ENCODE measurements around the gene LRCH1. TPM values are rescaled to one million over a fixed set of nuclear protein-coding genes. Genes with fewer than 3 reads are reported as not detected.
A peak's percentile ranks its signal among the peaks of the same experiment; 100 is the strongest.

Gene LRCH1
- total RNA-seq, 1 experiment from 2014 or later, result 11.8 TPM

DNA sequence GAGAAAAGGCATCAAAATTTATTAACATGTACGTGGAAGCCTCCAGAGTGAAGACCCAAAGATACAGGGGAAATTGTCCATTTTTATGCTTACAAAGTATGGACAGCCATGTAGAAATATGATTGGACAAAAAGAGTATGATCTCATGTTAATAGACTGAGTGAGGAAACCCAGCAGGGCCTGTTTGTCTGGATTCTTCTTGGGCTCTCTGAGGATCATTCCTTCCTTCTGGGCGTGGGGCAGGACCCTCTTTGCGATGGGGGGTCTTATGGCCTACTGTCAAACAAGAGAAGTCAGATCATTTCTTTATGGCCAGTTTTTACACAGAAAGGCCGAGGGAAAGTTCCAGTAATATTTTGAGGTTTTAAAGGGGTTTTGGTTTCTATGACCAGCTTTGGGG, 133.2 kb downstream of the LRCH1 start (continued):
- TF ChIP-seq, protein P1, sequence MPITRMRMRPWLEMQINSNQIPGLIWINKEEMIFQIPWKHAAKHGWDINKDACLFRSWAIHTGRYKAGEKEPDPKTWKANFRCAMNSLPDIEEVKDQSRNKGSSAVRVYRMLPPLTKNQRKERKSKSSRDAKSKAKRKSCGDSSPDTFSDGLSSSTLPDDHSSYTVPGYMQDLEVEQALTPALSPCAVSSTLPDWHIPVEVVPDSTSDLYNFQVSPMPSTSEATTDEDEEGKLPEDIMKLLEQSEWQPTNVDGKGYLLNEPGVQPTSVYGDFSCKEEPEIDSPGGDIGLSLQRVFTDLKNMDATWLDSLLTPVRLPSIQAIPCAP (CRISPR knock-in tag; IDR thresholded peaks at IDR 0.05), result no peak
- TF ChIP-seq, protein P2, sequence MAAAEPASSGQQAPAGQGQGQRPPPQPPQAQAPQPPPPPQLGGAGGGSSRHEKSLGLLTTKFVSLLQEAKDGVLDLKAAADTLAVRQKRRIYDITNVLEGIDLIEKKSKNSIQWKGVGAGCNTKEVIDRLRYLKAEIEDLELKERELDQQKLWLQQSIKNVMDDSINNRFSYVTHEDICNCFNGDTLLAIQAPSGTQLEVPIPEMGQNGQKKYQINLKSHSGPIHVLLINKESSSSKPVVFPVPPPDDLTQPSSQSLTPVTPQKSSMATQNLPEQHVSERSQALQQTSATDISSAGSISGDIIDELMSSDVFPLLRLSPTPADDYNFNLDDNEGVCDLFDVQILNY (CRISPR knock-in tag; IDR thresholded peaks at IDR 0.05), result no peak

DNA sequence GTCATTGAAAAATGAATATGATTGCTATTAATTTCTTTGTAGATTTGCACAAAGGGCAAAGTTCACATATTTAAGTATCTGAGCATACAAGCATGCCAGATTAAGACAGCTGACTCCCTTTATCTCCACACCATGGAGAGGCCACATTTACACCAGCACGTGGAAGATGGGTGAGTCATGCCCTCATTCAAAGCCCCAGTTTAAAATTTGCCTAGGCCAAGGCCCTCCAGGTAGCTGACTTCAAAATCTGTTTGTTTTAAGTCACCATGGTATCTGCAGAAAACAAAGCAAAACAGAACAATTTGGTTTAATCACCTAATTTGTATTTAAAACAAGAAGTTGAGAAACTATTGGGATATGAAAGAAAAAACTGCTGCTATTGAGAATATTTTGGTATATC, 134.8 kb downstream of the LRCH1 start:
- DNase-seq (ENCODE audit: low spot score) (no peak), ATAC-seq (peak; percentile 73)
- Mint-ChIP-seq H3K27ac (no peak overlapping the region), H3K9me3 (no peaks in the 10 kb centered on the region), H3K36me3 (0 out of 2 replicates have a peak, but pooled peaks cover 4% of the 10 kb centered on the region), H3K4me1 (peaks cover 65% of the 10 kb centered on the region), H3K27me3 (ENCODE audit: low read depth) (no peaks in the 10 kb centered on the region), H3K4me3 (no peak overlapping the region)
- ChIA-PET POLR2A (no interaction called here), CTCF (no interaction called here)
- no peak for TF ChIP-seq TEAD4 (CRISPR knock-in tag; IDR thresholded peaks at IDR 0.05)
- TF ChIP-seq, protein P3, sequence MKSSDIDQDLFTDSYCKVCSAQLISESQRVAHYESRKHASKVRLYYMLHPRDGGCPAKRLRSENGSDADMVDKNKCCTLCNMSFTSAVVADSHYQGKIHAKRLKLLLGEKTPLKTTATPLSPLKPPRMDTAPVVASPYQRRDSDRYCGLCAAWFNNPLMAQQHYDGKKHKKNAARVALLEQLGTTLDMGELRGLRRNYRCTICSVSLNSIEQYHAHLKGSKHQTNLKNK (CRISPR knock-in tag; IDR thresholded peaks at IDR 0.05), result no peak

DNA sequence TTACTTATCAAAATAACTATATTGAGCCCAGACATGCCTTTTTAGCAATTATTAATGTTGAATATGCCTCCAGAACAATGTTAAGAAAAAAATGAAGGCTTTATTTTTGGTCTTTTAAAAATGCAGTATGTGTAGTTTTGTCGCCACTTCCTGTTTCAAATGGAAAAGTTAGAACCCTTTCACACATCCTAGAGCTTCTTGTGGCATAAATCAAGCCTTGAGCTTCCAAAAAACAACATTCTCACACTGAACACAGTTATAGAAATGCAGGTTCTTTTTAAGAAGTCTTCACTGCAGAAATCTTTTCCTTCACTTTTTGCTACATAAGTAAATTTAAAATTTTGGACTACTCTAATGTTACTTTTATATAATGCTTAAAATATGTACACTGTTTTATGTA, 135.3 kb downstream of the LRCH1 start:
- Mint-ChIP-seq H3K4me3 (no peak overlapping the region), H3K9me3 (no peaks in the 10 kb centered on the region), H3K27ac (no peak overlapping the region), H3K4me1 (peaks cover 65% of the 10 kb centered on the region), H3K27me3 (ENCODE audit: low read depth) (no peaks in the 10 kb centered on the region), H3K36me3 (peaks cover 7% of the 10 kb centered on the region)
- DNase-seq (ENCODE audit: low spot score), result no peak
- ATAC-seq, result no peak
- CTCF ChIA-PET, result no interaction called here
- POLR2A ChIA-PET, result no interaction called here
- TF ChIP-seq ZNF671 (CRISPR knock-in tag; IDR thresholded peaks at IDR 0.05) (no peak), NFATC4 (CRISPR knock-in tag; IDR thresholded peaks at IDR 0.05) (no peak), ZNF263 (CRISPR knock-in tag; IDR thresholded peaks at IDR 0.05; ENCODE audit: low read depth) (no peak), SOX15 (CRISPR knock-in tag; IDR thresholded peaks at IDR 0.05) (no peak), ZNF121 (CRISPR knock-in tag; IDR thresholded peaks at IDR 0.05) (no peak), FOXK1 (CRISPR knock-in tag; IDR thresholded peaks at IDR 0.05) (no peak)
- TF ChIP-seq, protein P4, sequence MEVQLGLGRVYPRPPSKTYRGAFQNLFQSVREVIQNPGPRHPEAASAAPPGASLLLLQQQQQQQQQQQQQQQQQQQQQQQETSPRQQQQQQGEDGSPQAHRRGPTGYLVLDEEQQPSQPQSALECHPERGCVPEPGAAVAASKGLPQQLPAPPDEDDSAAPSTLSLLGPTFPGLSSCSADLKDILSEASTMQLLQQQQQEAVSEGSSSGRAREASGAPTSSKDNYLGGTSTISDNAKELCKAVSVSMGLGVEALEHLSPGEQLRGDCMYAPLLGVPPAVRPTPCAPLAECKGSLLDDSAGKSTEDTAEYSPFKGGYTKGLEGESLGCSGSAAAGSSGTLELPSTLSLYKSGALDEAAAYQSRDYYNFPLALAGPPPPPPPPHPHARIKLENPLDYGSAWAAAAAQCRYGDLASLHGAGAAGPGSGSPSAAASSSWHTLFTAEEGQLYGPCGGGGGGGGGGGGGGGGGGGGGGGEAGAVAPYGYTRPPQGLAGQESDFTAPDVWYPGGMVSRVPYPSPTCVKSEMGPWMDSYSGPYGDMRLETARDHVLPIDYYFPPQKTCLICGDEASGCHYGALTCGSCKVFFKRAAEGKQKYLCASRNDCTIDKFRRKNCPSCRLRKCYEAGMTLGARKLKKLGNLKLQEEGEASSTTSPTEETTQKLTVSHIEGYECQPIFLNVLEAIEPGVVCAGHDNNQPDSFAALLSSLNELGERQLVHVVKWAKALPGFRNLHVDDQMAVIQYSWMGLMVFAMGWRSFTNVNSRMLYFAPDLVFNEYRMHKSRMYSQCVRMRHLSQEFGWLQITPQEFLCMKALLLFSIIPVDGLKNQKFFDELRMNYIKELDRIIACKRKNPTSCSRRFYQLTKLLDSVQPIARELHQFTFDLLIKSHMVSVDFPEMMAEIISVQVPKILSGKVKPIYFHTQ (CRISPR knock-in tag; IDR thresholded peaks at IDR 0.05), result no peak
- TF ChIP-seq, protein P5, sequence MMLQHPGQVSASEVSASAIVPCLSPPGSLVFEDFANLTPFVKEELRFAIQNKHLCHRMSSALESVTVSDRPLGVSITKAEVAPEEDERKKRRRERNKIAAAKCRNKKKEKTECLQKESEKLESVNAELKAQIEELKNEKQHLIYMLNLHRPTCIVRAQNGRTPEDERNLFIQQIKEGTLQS (CRISPR knock-in tag; conservative IDR thresholded peaks at IDR 0.05), result no peak
- TF ChIP-seq, protein P6, sequence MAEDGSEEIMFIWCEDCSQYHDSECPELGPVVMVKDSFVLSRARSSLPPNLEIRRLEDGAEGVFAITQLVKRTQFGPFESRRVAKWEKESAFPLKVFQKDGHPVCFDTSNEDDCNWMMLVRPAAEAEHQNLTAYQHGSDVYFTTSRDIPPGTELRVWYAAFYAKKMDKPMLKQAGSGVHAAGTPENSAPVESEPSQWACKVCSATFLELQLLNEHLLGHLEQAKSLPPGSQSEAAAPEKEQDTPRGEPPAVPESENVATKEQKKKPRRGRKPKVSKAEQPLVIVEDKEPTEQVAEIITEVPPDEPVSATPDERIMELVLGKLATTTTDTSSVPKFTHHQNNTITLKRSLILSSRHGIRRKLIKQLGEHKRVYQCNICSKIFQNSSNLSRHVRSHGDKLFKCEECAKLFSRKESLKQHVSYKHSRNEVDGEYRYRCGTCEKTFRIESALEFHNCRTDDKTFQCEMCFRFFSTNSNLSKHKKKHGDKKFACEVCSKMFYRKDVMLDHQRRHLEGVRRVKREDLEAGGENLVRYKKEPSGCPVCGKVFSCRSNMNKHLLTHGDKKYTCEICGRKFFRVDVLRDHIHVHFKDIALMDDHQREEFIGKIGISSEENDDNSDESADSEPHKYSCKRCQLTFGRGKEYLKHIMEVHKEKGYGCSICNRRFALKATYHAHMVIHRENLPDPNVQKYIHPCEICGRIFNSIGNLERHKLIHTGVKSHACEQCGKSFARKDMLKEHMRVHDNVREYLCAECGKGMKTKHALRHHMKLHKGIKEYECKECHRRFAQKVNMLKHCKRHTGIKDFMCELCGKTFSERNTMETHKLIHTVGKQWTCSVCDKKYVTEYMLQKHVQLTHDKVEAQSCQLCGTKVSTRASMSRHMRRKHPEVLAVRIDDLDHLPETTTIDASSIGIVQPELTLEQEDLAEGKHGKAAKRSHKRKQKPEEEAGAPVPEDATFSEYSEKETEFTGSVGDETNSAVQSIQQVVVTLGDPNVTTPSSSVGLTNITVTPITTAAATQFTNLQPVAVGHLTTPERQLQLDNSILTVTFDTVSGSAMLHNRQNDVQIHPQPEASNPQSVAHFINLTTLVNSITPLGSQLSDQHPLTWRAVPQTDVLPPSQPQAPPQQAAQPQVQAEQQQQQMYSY (CRISPR knock-in tag; IDR thresholded peaks at IDR 0.05), result no peak
- TF ChIP-seq, protein P7, sequence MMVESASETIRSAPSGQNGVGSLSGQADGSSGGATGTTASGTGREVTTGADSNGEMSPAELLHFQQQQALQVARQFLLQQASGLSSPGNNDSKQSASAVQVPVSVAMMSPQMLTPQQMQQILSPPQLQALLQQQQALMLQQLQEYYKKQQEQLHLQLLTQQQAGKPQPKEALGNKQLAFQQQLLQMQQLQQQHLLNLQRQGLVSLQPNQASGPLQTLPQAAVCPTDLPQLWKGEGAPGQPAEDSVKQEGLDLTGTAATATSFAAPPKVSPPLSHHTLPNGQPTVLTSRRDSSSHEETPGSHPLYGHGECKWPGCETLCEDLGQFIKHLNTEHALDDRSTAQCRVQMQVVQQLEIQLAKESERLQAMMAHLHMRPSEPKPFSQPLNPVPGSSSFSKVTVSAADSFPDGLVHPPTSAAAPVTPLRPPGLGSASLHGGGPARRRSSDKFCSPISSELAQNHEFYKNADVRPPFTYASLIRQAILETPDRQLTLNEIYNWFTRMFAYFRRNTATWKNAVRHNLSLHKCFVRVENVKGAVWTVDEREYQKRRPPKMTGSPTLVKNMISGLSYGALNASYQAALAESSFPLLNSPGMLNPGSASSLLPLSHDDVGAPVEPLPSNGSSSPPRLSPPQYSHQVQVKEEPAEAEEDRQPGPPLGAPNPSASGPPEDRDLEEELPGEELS (CRISPR knock-in tag; IDR thresholded peaks at IDR 0.05), result no peak
- TF ChIP-seq, protein P8, sequence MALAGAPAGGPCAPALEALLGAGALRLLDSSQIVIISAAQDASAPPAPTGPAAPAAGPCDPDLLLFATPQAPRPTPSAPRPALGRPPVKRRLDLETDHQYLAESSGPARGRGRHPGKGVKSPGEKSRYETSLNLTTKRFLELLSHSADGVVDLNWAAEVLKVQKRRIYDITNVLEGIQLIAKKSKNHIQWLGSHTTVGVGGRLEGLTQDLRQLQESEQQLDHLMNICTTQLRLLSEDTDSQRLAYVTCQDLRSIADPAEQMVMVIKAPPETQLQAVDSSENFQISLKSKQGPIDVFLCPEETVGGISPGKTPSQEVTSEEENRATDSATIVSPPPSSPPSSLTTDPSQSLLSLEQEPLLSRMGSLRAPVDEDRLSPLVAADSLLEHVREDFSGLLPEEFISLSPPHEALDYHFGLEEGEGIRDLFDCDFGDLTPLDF (CRISPR knock-in tag; IDR thresholded peaks at IDR 0.05), result no peak
- TF ChIP-seq, protein P9, sequence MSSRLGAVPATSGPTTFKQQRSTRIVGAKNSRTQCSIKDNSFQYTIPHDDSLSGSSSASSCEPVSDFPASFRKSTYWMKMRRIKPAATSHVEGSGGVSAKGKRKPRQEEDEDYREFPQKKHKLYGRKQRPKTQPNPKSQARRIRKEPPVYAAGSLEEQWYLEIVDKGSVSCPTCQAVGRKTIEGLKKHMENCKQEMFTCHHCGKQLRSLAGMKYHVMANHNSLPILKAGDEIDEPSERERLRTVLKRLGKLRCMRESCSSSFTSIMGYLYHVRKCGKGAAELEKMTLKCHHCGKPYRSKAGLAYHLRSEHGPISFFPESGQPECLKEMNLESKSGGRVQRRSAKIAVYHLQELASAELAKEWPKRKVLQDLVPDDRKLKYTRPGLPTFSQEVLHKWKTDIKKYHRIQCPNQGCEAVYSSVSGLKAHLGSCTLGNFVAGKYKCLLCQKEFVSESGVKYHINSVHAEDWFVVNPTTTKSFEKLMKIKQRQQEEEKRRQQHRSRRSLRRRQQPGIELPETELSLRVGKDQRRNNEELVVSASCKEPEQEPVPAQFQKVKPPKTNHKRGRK (CRISPR knock-in tag; IDR thresholded peaks at IDR 0.05; ENCODE audit: borderline replicate concordance), result no peak
- TF ChIP-seq, protein P10, sequence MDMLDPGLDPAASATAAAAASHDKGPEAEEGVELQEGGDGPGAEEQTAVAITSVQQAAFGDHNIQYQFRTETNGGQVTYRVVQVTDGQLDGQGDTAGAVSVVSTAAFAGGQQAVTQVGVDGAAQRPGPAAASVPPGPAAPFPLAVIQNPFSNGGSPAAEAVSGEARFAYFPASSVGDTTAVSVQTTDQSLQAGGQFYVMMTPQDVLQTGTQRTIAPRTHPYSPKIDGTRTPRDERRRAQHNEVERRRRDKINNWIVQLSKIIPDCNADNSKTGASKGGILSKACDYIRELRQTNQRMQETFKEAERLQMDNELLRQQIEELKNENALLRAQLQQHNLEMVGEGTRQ (CRISPR knock-in tag; IDR thresholded peaks at IDR 0.05), result no peak
